Upper lobe of left lung (tissue), 4 donors: Measurements from ENCODE around the gene ERN1.

Experiments
- POLR2A ChIP-seq, 4 donors: fragments of 450-650 bp; IDR thresholded peaks; one replicate each; pipeline ENCODE4 v1.5.1; 2016 to 2017; ENCODE audit warnings: antibody characterized with exemption in 4 of 4, mild to moderate bottlenecking in 2 of 4
- TF ChIP-seq, protein P1 (sequence below), 6 experiments: fragments of 450-650 bp in 4 of 6; fragments of 200-600 bp in 2 of 6; sonication (generic) in 2 of 6; IDR thresholded peaks; one replicate each; pipeline ENCODE4 v1.5.1; 2016 to 2019; ENCODE audit warnings: antibody characterized with exemption in 6 of 6

GRCh38 chr17:64161380-64162176, 31.6 kb upstream of the ERN1 start:
- TF ChIP-seq, protein P1, sequence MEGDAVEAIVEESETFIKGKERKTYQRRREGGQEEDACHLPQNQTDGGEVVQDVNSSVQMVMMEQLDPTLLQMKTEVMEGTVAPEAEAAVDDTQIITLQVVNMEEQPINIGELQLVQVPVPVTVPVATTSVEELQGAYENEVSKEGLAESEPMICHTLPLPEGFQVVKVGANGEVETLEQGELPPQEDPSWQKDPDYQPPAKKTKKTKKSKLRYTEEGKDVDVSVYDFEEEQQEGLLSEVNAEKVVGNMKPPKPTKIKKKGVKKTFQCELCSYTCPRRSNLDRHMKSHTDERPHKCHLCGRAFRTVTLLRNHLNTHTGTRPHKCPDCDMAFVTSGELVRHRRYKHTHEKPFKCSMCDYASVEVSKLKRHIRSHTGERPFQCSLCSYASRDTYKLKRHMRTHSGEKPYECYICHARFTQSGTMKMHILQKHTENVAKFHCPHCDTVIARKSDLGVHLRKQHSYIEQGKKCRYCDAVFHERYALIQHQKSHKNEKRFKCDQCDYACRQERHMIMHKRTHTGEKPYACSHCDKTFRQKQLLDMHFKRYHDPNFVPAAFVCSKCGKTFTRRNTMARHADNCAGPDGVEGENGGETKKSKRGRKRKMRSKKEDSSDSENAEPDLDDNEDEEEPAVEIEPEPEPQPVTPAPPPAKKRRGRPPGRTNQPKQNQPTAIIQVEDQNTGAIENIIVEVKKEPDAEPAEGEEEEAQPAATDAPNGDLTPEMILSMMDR (IDR thresholded peaks at IDR 0.05) = no peak
- TF ChIP-seq POLR2A (IDR thresholded peaks at IDR 0.05) = no peak
